ENCODE measurements around the gene FBLN1.

Gene FBLN1

GRCh38 chr22:45616432-45616831 lies 113.7 kb downstream of the FBLN1 start:
- Histone ChIP-seq H3K4ac (ENCODE audit: low read depth in 1 of 2, low read length in 2 of 2) (no peak overlapping the region), H2AK5ac (ENCODE audit: low read length, severe bottlenecking) (no peak overlapping the region), H3K27ac (ENCODE audit: low read length, poor library complexity, severe bottlenecking) (no peak overlapping the region), H3K23ac (ENCODE audit: low read length in 2 of 2) (no peak overlapping the region), H2AFZ (ENCODE audit: low read depth, low read length) (no peak overlapping the region), H3K9ac (ENCODE audit: low read length) (no peak overlapping the region), H3K79me1 (replicated peaks; ENCODE audit: low read length, poor library complexity, severe bottlenecking) (no peaks in the 10 kb centered on the region), H4K91ac (ENCODE audit: low read length) (no peak overlapping the region), H2BK5ac (ENCODE audit: low read depth, low read length, poor library complexity, severe bottlenecking) (no peak overlapping the region), H2BK120ac (ENCODE audit: low read depth, low read length) (no peak overlapping the region), H3K9me3 (ENCODE audit: control insufficient read depth, low read length) (no peaks in the 10 kb centered on the region), H2BK15ac (ENCODE audit: low read depth, poor library complexity, severe bottlenecking) (no peak overlapping the region), H2BK12ac (ENCODE audit: low read length in 2 of 2) (no peak overlapping the region), H3K4me1 (ENCODE audit: control insufficient read depth, insufficient read depth, low read depth, low read length) (peaks cover 8% of the 10 kb centered on the region), H3K4me3 (ENCODE audit: insufficient read depth in 1 of 2, low read depth in 1 of 2, low read length in 2 of 2) (no peak overlapping the region), H3K36me3 (ENCODE audit: control insufficient read depth in 1 of 2, insufficient read depth in 2 of 2, low read depth in 1 of 2, low read length in 2 of 2) (no peaks in the 10 kb centered on the region), H3K4me2 (ENCODE audit: low read length, poor library complexity, severe bottlenecking) (no peak overlapping the region), H4K8ac (ENCODE audit: low read length) (no peak overlapping the region), H3K14ac (ENCODE audit: low read length in 2 of 2) (no peak overlapping the region), H3K27me3 (ENCODE audit: control insufficient read depth in 1 of 2, insufficient read depth in 1 of 2, low read length in 2 of 2) (no peaks in the 10 kb centered on the region), H3K18ac (ENCODE audit: low read depth in 1 of 2, low read length in 2 of 2) (no peak overlapping the region)
- DNase-seq, result no peak
- WGBS, result no CpG with 5 or more reads among the region's 2 CpGs

GRCh38 chr22:45617948-45618347 lies 115.3 kb downstream of the FBLN1 start:
- Histone ChIP-seq H4K8ac (ENCODE audit: low read length) (no peak overlapping the region), H2BK5ac (ENCODE audit: low read depth, low read length, poor library complexity, severe bottlenecking) (no peak overlapping the region), H3K18ac (ENCODE audit: low read depth in 1 of 2, low read length in 2 of 2) (no peak overlapping the region), H3K14ac (ENCODE audit: low read length in 2 of 2) (no peak overlapping the region), H3K23ac (ENCODE audit: low read length in 2 of 2) (no peak overlapping the region), H2BK15ac (ENCODE audit: low read depth, poor library complexity, severe bottlenecking) (no peak overlapping the region), H3K4me2 (ENCODE audit: low read length, poor library complexity, severe bottlenecking) (no peak overlapping the region), H2AK5ac (ENCODE audit: low read length, severe bottlenecking) (no peak overlapping the region), H2BK12ac (ENCODE audit: low read length in 2 of 2) (no peak overlapping the region), H3K36me3 (ENCODE audit: control insufficient read depth in 1 of 2, insufficient read depth in 2 of 2, low read depth in 1 of 2, low read length in 2 of 2) (no peaks in the 10 kb centered on the region), H3K9ac (ENCODE audit: low read length) (no peak overlapping the region), H3K4ac (ENCODE audit: low read depth in 1 of 2, low read length in 2 of 2) (no peak overlapping the region), H3K27me3 (ENCODE audit: control insufficient read depth in 1 of 2, insufficient read depth in 1 of 2, low read length in 2 of 2) (no peaks in the 10 kb centered on the region), H3K4me3 (ENCODE audit: insufficient read depth in 1 of 2, low read depth in 1 of 2, low read length in 2 of 2) (no peak overlapping the region), H3K27ac (ENCODE audit: low read length, poor library complexity, severe bottlenecking) (no peak overlapping the region), H2AFZ (ENCODE audit: low read depth, low read length) (no peak overlapping the region), H3K4me1 (ENCODE audit: control insufficient read depth, insufficient read depth, low read depth, low read length) (peaks cover 5% of the 10 kb centered on the region), H4K91ac (ENCODE audit: low read length) (no peak overlapping the region), H3K79me1 (replicated peaks; ENCODE audit: low read length, poor library complexity, severe bottlenecking) (no peaks in the 10 kb centered on the region), H2BK120ac (ENCODE audit: low read depth, low read length) (no peak overlapping the region), H3K9me3 (ENCODE audit: control insufficient read depth, low read length) (no peaks in the 10 kb centered on the region)
- no peak for DNase-seq
- 94% methylated on average over 4 of the region's 8 CpGs for WGBS

DNA sequence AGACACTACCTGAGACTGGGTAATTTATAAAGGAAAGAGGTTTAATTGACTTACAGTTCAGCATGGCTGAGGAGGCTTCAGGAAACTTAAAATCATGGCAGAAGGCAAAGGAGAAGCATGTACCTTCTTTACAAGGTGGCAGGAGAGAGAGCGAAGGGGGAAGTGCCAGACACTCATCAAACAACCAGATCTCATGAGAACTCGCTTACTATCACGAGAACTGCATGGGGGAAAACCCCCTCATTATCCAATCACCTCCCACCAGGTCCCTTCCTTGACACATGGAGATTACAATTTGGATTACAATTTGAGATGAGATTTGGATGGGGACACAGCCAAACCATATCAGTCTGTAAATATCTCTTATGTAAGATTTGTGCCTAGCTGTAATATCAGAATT lies 118.0 kb downstream of the FBLN1 start:
- Histone ChIP-seq H3K14ac (ENCODE audit: low read length in 2 of 2) (no peak overlapping the region), H2AK5ac (ENCODE audit: low read length, severe bottlenecking) (no peak overlapping the region), H2AFZ (ENCODE audit: low read depth, low read length) (no peak overlapping the region), H3K4me2 (ENCODE audit: low read length, poor library complexity, severe bottlenecking) (no peak overlapping the region), H2BK120ac (ENCODE audit: low read depth, low read length) (no peak overlapping the region), H4K8ac (ENCODE audit: low read length) (no peak overlapping the region), H4K91ac (ENCODE audit: low read length) (no peak overlapping the region), H2BK5ac (ENCODE audit: low read depth, low read length, poor library complexity, severe bottlenecking) (no peak overlapping the region), H3K27ac (ENCODE audit: low read length, poor library complexity, severe bottlenecking) (no peak overlapping the region), H2BK12ac (ENCODE audit: low read length in 2 of 2) (no peak overlapping the region), H2BK15ac (ENCODE audit: low read depth, poor library complexity, severe bottlenecking) (no peak overlapping the region), H3K4me1 (ENCODE audit: control insufficient read depth, insufficient read depth, low read depth, low read length) (no peaks in the 10 kb centered on the region), H3K9ac (ENCODE audit: low read length) (no peak overlapping the region), H3K36me3 (ENCODE audit: control insufficient read depth in 1 of 2, insufficient read depth in 2 of 2, low read depth in 1 of 2, low read length in 2 of 2) (no peaks in the 10 kb centered on the region), H3K79me1 (replicated peaks; ENCODE audit: low read length, poor library complexity, severe bottlenecking) (no peaks in the 10 kb centered on the region), H3K4me3 (ENCODE audit: insufficient read depth in 1 of 2, low read depth in 1 of 2, low read length in 2 of 2) (no peak overlapping the region), H3K23ac (ENCODE audit: low read length in 2 of 2) (no peak overlapping the region), H3K4ac (ENCODE audit: low read depth in 1 of 2, low read length in 2 of 2) (no peak overlapping the region), H3K9me3 (ENCODE audit: control insufficient read depth, low read length) (no peaks in the 10 kb centered on the region), H3K18ac (ENCODE audit: low read depth in 1 of 2, low read length in 2 of 2) (no peak overlapping the region), H3K27me3 (ENCODE audit: control insufficient read depth in 1 of 2, insufficient read depth in 1 of 2, low read length in 2 of 2) (peaks cover 0 to 4% of the 10 kb centered on the region in 2 experiments)
- DNase-seq, result no peak
- WGBS, result 80% methylated on average over 1 of the region's 3 CpGs

- Histone ChIP-seq H2BK120ac (ENCODE audit: low read depth, low read length) (no peak overlapping the region), H3K27me3 (ENCODE audit: control insufficient read depth in 1 of 2, insufficient read depth in 1 of 2, low read length in 2 of 2) (peaks cover 0 to 4% of the 10 kb centered on the region in 2 experiments), H4K8ac (ENCODE audit: low read length) (no peak overlapping the region), H3K27ac (ENCODE audit: low read length, poor library complexity, severe bottlenecking) (no peak overlapping the region), H3K23ac (ENCODE audit: low read length in 2 of 2) (no peak overlapping the region), H2AFZ (ENCODE audit: low read depth, low read length) (no peak overlapping the region), H4K91ac (ENCODE audit: low read length) (peak overlapping the region; percentile 39), H2BK5ac (ENCODE audit: low read depth, low read length, poor library complexity, severe bottlenecking) (no peak overlapping the region), H3K36me3 (ENCODE audit: control insufficient read depth in 1 of 2, insufficient read depth in 2 of 2, low read depth in 1 of 2, low read length in 2 of 2) (no peaks in the 10 kb centered on the region), H3K9ac (ENCODE audit: low read length) (no peak overlapping the region), H3K9me3 (ENCODE audit: control insufficient read depth, low read length) (no peaks in the 10 kb centered on the region), H2AK5ac (ENCODE audit: low read length, severe bottlenecking) (peak overlapping the region; percentile 50), H3K4ac (ENCODE audit: low read depth in 1 of 2, low read length in 2 of 2) (no peak overlapping the region), H3K14ac (ENCODE audit: low read length in 2 of 2) (no peak overlapping the region), H2BK12ac (ENCODE audit: low read length in 2 of 2) (no peak overlapping the region), H2BK15ac (ENCODE audit: low read depth, poor library complexity, severe bottlenecking) (no peak overlapping the region), H3K4me3 (ENCODE audit: insufficient read depth in 1 of 2, low read depth in 1 of 2, low read length in 2 of 2) (no peak overlapping the region), H3K18ac (ENCODE audit: low read depth in 1 of 2, low read length in 2 of 2) (no peak overlapping the region), H3K4me1 (ENCODE audit: control insufficient read depth, insufficient read depth, low read depth, low read length) (no peaks in the 10 kb centered on the region), H3K79me1 (replicated peaks; ENCODE audit: low read length, poor library complexity, severe bottlenecking) (no peaks in the 10 kb centered on the region), H3K4me2 (ENCODE audit: low read length, poor library complexity, severe bottlenecking) (no peak overlapping the region)
- 82% methylated on average over 9 of the region's 11 CpGs for WGBS
- no peak for DNase-seq
These were observed 119.3 kb downstream of the FBLN1 start for GRCh38 chr22:45621836-45622600.

All from mesenchymal stem cell (in vitro differentiated cells and primary cell).